Transverse colon (tissue), 4 donors: ENCODE data around the gene ITPKA. TPM values are rescaled to one million over a fixed set of nuclear protein-coding genes. Genes with fewer than 3 reads are reported as not detected.

Experiments used
- DNase-seq: peaks from one replicate; pipeline ENCODE4 v3.0.0-alpha.2; 2019
- H3K27ac ChIP-seq, 4 donors: fragments of 200-600 bp; sonication (generic); 2 replicates each; pipeline ENCODE4 v1.5.1; 2016 to 2018; ENCODE audit warnings: inconsistent platforms in 4 of 4
- H3K27me3 ChIP-seq: fragments of 200-600 bp; sonication (generic); 2 replicates; pipeline ENCODE4 v1.5.1; 2017; ENCODE audit warnings: inconsistent platforms
- H3K36me3 ChIP-seq, 4 donors: fragments of 200-600 bp; sonication (generic); 2 replicates each; pipeline ENCODE4 v1.5.1; 2017 to 2019; ENCODE audit warnings: inconsistent platforms in 4 of 4
- H3K4me1 ChIP-seq, 4 donors: fragments of 200-600 bp; sonication (generic); 2 replicates each; pipeline ENCODE4 v1.5.1; 2017 to 2020; ENCODE audit warnings: inconsistent platforms in 4 of 4
- H3K4me3 ChIP-seq, 4 donors: fragments of 200-600 bp; sonication (generic); 1 replicate in 1 of 4; 2 replicates in 3 of 4; pipeline versions ENCODE4 v1.5.1 to v1.6.1; 2017 to 2019; ENCODE audit warnings: inconsistent platforms in 4 of 4
- H3K9me3 ChIP-seq, 2 donors: fragments of 200-600 bp; sonication (generic); 2 replicates each; pipeline ENCODE4 v1.5.1; 2017 to 2019; ENCODE audit warnings: inconsistent platforms in 2 of 2
- CTCF ChIP-seq, 5 experiments: fragments of 200-600 bp in 3 of 5; fragments of 450-650 bp in 2 of 5; sonication (generic) in 3 of 5; IDR thresholded peaks; 1 replicate in 2 of 5; 2 replicates in 3 of 5; pipeline ENCODE4 v1.5.1; 2016 to 2017; ENCODE audit warnings: antibody characterized with exemption in 5 of 5, inconsistent platforms in 3 of 5, mild to moderate bottlenecking in 2 of 5, moderate library complexity in 1 of 5
- EP300 ChIP-seq: sonication (generic); formaldehyde crosslinking; IDR thresholded peaks from one replicate; pipeline ENCODE4 v1.6.1; 2017; ENCODE audit warnings: antibody characterized with exemption, low read depth
- POLR2A ChIP-seq: fragments of 450-650 bp; IDR thresholded peaks from one replicate; pipeline ENCODE4 v1.6.1; 2016; ENCODE audit warnings: antibody characterized with exemption, mild to moderate bottlenecking, moderate library complexity
- POLR2AphosphoS5 ChIP-seq, 3 donors: sonication (generic); formaldehyde crosslinking; IDR thresholded peaks; one replicate each; pipeline ENCODE4 v1.6.1; 2016; ENCODE audit warnings: antibody characterized with exemption in 3 of 3
- WGBS, 2 donors: methylation state at CpG; one replicate each; pipeline ENCODE4 v1.1.5; 2018; ENCODE audit warnings: low coverage in 1 of 2; 5-methylcytosine and 5-hydroxymethylcytosine counted together
- in situ Hi-C, 4 donors: fragments of 200-750 bp; cut with MboI; loops; one replicate each; pipeline versions ENCODE4 v1.15.0 to v1.15.1; 2017; ENCODE audit warnings: low sequenced_read_pairs in 3 of 4, low pct_ligation_motif_present in 1 of 4, low pct_unique_long_range_greater_than_20kb in 1 of 4
- intact Hi-C: fragments of 100-400 bp; cut with DNase I; formaldehyde crosslinking; loops from one replicate; pipeline ENCODE4 v1.15.1; 2023; ENCODE audit warnings: low total_unique reads
- total RNA-seq, 4 donors: library from RNA; depleted of rRNA; stranded (reverse); fragments of >200 nt; gene quantifications; one replicate each; pipeline ENCODE4 v1.1.0, GENCODE V29; 2016

Gene ITPKA
- total RNA-seq, 4 donors from 2014 or later: 57.6 to 161 (median 116) TPM

- Histone ChIP-seq H3K27ac (peak overlapping the region; percentile 52 to 74 (median 69)), H3K4me1 (peaks cover 0 to 33% (median 19%) of the 10 kb centered on the region in 4 donors), H3K4me3 (no peak overlapping the region), H3K9me3 (no peaks in the 10 kb centered on the region), H3K36me3 (peaks cover 0 to 33% (median 15%) of the 10 kb centered on the region in 4 donors), H3K27me3 (no peaks in the 10 kb centered on the region)
- DNase-seq: no peak
- WGBS, 2 donors: 41 to 63% methylated on average over 9 of the region's 9 CpGs
- TF ChIP-seq POLR2AphosphoS5 (IDR thresholded peaks at IDR 0.05) (peak in 1 of 3 donors; percentile 66), EP300 (no peak)
- in situ Hi-C loops (no loop called here), intact Hi-C loops (no loop called here)
Measured at GRCh38 chr15:41482110-41482877, 11.4 kb upstream of the ITPKA start.

GRCh38 chr15:41483115-41483514, 10.6 kb upstream of the ITPKA start:
- in situ Hi-C loops: no loop called here
- DNase-seq: no peak

GRCh38 chr15:41483519-41483918, 10.2 kb upstream of the ITPKA start:
- Histone ChIP-seq H3K9me3 (no peaks in the 10 kb centered on the region), H3K4me1 (peaks cover 0 to 33% (median 19%) of the 10 kb centered on the region in 4 donors), H3K36me3 (peaks cover 0 to 22% (median 10%) of the 10 kb centered on the region in 4 donors), H3K27me3 (no peaks in the 10 kb centered on the region), H3K27ac (peak overlapping the region; percentile 52 to 74 (median 69)), H3K4me3 (no peak overlapping the region)
- no peak for DNase-seq
- 74% methylated on average over 2 of the region's 2 CpGs; no CpG with 5 or more reads in 1 of the 2 donors for WGBS, 2 donors
- intact Hi-C loops: no loop called here
- in situ Hi-C loops: no loop called here
- TF ChIP-seq POLR2A (no peak), CTCF (IDR thresholded peaks at IDR 0.05) (no peak), POLR2AphosphoS5 (IDR thresholded peaks at IDR 0.05) (no peak), EP300 (no peak)

More at GRCh38 chr15:41483115-41483514, 10.6 kb upstream of the ITPKA start:
- Histone ChIP-seq H3K4me1 (peaks cover 0 to 33% (median 19%) of the 10 kb centered on the region in 4 donors), H3K27me3 (no peaks in the 10 kb centered on the region), H3K27ac (peak overlapping the region; percentile 52 to 74 (median 69)), H3K36me3 (peaks cover 0 to 26% (median 11%) of the 10 kb centered on the region in 4 donors), H3K9me3 (no peaks in the 10 kb centered on the region), H3K4me3 (no peak overlapping the region)
- intact Hi-C loops: no loop called here
- TF ChIP-seq CTCF (IDR thresholded peaks at IDR 0.05): no peak

- no peak for DNase-seq
- Histone ChIP-seq H3K27ac (no peak overlapping the region), H3K9me3 (no peaks in the 10 kb centered on the region), H3K4me1 (peaks cover 0 to 33% (median 19%) of the 10 kb centered on the region in 4 donors), H3K27me3 (no peaks in the 10 kb centered on the region), H3K4me3 (no peak overlapping the region), H3K36me3 (peaks cover 0 to 10% (median 4%) of the 10 kb centered on the region in 4 donors)
- TF ChIP-seq POLR2AphosphoS5 (IDR thresholded peaks at IDR 0.05): no peak
- no peak for TF ChIP-seq CTCF (IDR thresholded peaks at IDR 0.05)
- no peak for TF ChIP-seq POLR2A
- TF ChIP-seq EP300: no peak
- 45 to 81% methylated on average over 2 to 11 of the region's 11 CpGs for WGBS, 2 donors
- intact Hi-C loops: no loop called here
- in situ Hi-C loops: no loop called here
Measured at GRCh38 chr15:41484937-41485625, 8.6 kb upstream of the ITPKA start.
